ENCODE measurements around the gene PRAC2. TPM values are rescaled to one million over a fixed set of nuclear protein-coding genes. Genes with fewer than 3 reads are reported as not detected.

Gene PRAC2
- total and polyA plus RNA-seq, 2 of the 8 experiments (the other 6 are each of a cell fraction or from before 2014, with no cell fraction given): not detected

GRCh38 chr17:48720266-48721008, 2.5 kb upstream of the PRAC2 start:
- H4K20me1 ChIP-seq (replicated peaks in 1 of 2; ENCODE audit: control insufficient read depth in 1 of 2, insufficient read depth in 2 of 2, low read length in 2 of 2): peaks cover 22 to 23% of the 10 kb centered on the region in 2 experiments
- no peak overlapping the region for H2AFZ ChIP-seq (ENCODE audit: low read length)
- POLR2A ChIA-PET (ENCODE audit: partially characterized antibody): interaction anchor here (0.8 to 1.7 kb wide), 3 partner anchors 9 to 18 kb away, joined by 3 to 9 read pairs (median 3); partner anchors contain the start of gene HOXB13

More at GRCh38 chr17:48720266-48721008, 2.5 kb upstream of the PRAC2 start:
- Histone ChIP-seq H3K4ac (replicated peaks; ENCODE audit: insufficient read length, low read depth, low read length) (no peak overlapping the region), H3K56ac (replicated peaks; ENCODE audit: insufficient read length, low read depth, low read length) (no peak overlapping the region), H3K23ac (ENCODE audit: insufficient read length) (no peak overlapping the region), H3K14ac (ENCODE audit: insufficient read length) (no peak overlapping the region), H3K9ac (replicated peaks in 1 of 4; ENCODE audit: extremely low read depth in 1 of 4, low read depth in 3 of 4, low read length in 3 of 4) (no peak overlapping the region), H3K27ac (ENCODE audit: low read depth, low read length) (no peak overlapping the region), H2BK15ac (ENCODE audit: low read length) (peak overlapping the region; percentile 25; the same call in 1 of the 2 replicates), H4K8ac (ENCODE audit: extremely low read depth, insufficient read depth, low read length) (no peak overlapping the region), H3K4me2 (ENCODE audit: insufficient read depth in 1 of 2, low read depth in 2 of 2, low read length in 2 of 2) (peak overlapping the region; percentile 65 to 77; a peak in 3 of 4 replicates), H3K4me1 (replicated peaks in 1 of 4; ENCODE audit: control insufficient read depth in 3 of 4, insufficient read depth in 4 of 4, low read length in 3 of 4) (peaks cover 11 to 39% (median 21%) of the 10 kb centered on the region in 4 experiments; a peak in 6 of 7 replicates), H4K5ac (ENCODE audit: insufficient read length, low read depth, low read length) (no peak overlapping the region), H4K91ac (replicated peaks; ENCODE audit: insufficient read length, low read length) (no peak overlapping the region), H2BK12ac (ENCODE audit: low read depth, low read length) (peak overlapping the region; percentile 90), H2BK120ac (replicated peaks; ENCODE audit: low read depth, low read length) (no peak overlapping the region), H2AK5ac (ENCODE audit: low read depth, low read length) (0 out of 2 replicates have a peak overlapping the region, but pooled peaks have one; percentile 9), H3K79me2 (ENCODE audit: control insufficient read depth in 1 of 2, insufficient read depth in 2 of 2, low read length in 2 of 2) (no peaks in the 10 kb centered on the region), H2BK20ac (ENCODE audit: low read length) (0 out of 2 replicates have a peak overlapping the region, but pooled peaks have one; percentile 32), H3K27me3 (replicated peaks in 1 of 4; ENCODE audit: control insufficient read depth in 3 of 4, extremely low read depth in 1 of 4, insufficient read depth in 3 of 4, low read length in 3 of 4) (peaks cover 80 to 100% (median 94%) of the 10 kb centered on the region in 4 experiments), H3K4me3 (ENCODE audit: extremely low read depth in 1 of 4, insufficient read depth in 2 of 4, low read depth in 3 of 4, low read length in 4 of 4) (peak overlapping the region in 1 of 4 experiments; percentile 49; a peak in 2 of 8 replicates), H3K9me3 (ENCODE audit: insufficient read depth in 2 of 2, low read depth in 1 of 2, low read length in 1 of 2) (no peaks in the 10 kb centered on the region), H3K79me1 (ENCODE audit: low read depth, low read length) (no peaks in the 10 kb centered on the region), H3K18ac (ENCODE audit: extremely low read depth, low read length) (peak overlapping the region; percentile 87; the same call in 1 of the 2 replicates), H3K23me2 (ENCODE audit: low read depth, low read length) (peaks cover 7% of the 10 kb centered on the region; the same call in 1 of the 2 replicates), H3K36me3 (ENCODE audit: control insufficient read depth in 2 of 4, insufficient read depth in 4 of 4, low read length in 3 of 4) (no peaks in the 10 kb centered on the region; a peak in 1 of 8 replicates), H2BK5ac (ENCODE audit: low read depth, low read length) (no peak overlapping the region)
- CTCF ChIA-PET (ENCODE audit: partially characterized antibody): interaction anchor here (0.7 to 13.5 kb wide), 17 partner anchors 9 to 158 kb away, joined by 3 to 147 read pairs (median 4); partner anchors contain the start of gene HOXB13
- 5% methylated on average over 11 of the region's 11 CpGs; no CpG with 5 or more reads in 1 of the 2 experiments for WGBS, 2 experiments (ENCODE audit: extremely low coverage in 1 of 2, insufficient coverage in 1 of 2, insufficient read length in 1 of 2, insufficient replicate concordance in 2 of 2, low coverage in 1 of 2, low lambda C conversion rate in 2 of 2, missing lambda C conversion rate in 1 of 2)
- FAIRE-seq (no peak), DNase-seq (ENCODE audit: low read depth in 1 of 2, low spot score in 2 of 2) (no peak)
- TF ChIP-seq SUZ12 (IDR thresholded peaks at IDR 0.05; ENCODE audit: low read length) (peak; percentile 43), EZH2 (IDR thresholded peaks at IDR 0.05; ENCODE audit: low read depth, low read length, severe bottlenecking) (peak; percentile 63), ATF2 (IDR thresholded peaks at IDR 0.05; ENCODE audit: low read length) (no peak)

Measured in H1 (cell line).